Activated CD4-positive, CD25-positive, alpha-beta regulatory T cell treated with anti-CD3 and anti-CD28 coated beads, Interleukin-2, amount 50 U/mL, for 24 hours (primary cell): Measurements from ENCODE around the gene HEXIM1.

Experiments used
- ATAC-seq, 2 donors: fragments of 150-1000 bp; cut with Tn5 transposase; one replicate each; pipeline ENCODE4 v1.10.0; 2021; ENCODE audit warnings: mild to moderate bottlenecking in 1 of 2, moderate library complexity in 1 of 2

Gene HEXIM1, protein sequence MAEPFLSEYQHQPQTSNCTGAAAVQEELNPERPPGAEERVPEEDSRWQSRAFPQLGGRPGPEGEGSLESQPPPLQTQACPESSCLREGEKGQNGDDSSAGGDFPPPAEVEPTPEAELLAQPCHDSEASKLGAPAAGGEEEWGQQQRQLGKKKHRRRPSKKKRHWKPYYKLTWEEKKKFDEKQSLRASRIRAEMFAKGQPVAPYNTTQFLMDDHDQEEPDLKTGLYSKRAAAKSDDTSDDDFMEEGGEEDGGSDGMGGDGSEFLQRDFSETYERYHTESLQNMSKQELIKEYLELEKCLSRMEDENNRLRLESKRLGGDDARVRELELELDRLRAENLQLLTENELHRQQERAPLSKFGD

DNA sequence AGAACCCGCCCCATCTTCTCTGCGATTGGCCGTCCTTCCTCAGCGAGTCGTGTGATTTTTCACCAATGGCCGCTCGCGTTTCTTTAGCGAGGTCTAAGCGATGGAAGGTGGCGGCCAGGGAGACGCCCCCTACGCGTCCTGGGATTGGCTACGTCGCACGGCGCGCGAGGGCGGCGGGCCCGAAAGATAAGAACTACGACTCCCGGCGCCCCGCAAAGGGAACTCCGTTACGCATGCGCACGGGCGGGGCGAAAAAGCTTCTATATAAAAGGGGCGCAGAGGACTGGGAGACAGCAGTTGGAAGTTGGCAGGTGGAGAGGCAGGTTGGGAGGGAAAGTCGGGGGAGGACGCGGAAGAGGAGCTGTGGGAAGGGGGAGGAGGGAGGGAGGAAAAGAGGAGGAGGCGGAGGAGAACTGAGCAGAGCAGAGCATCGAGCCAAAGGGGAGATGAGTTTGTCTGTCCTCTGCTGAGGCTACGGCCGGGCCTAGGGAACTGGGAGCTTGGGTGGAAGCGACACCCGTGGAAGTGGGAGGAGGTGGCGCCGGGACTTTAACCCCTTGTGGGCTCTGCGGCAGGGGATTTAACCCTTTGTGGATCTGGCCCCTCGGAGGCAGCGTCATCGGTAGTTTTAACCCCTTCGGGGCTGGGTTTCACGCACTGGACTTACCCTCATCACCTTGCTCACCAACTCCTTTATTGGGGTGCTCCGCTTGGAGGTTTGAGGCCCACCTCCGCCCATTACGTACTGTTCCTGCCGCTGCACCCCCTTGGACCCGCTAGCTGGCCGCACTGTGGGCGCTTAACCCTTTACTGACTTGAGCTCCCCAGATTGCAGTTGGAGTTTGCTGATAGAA is at the start of gene HEXIM1:
HEXIM1 (plus strand) TSS at position 293 of the 854 bp plus-strand sequence. CDS start 716 bp downstream, outside the sequence.
- peak; percentile 82 to 84 for ATAC-seq

DNA sequence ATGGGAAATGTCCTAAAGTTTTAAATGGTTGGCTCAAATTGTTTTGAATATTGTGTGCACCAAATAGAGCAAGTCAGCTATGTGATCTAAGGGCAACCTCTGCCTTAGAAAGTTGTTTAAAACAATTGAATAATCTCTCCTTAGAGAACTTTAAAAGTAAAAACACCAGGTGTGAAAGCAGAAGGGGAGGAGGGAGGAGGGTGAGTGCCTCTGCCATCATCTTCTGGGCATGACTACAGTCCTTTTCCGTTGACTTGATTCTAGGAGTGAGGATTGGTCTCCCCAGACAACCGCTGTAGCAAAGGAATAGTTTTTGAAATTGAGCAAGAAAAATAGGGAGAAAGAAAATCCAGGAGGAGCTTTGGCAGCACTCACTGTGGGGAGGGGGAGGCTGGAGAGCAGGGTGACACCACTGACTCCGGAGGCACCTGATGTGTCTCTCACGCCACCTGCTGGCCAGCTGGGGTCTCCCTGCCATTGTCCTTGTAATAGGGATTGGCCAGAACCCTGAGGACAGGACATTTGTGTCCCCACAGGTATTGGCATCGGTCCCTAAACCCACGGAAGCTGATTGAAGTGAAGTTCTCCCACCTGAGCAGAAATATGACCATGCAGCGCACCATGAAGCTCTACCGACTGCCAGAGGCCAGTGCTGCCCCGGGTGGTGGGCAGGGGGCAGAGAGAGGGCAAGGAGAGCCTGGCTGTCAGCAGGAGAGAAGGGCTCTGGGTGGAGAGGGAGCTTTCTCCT is 49.2 kb upstream of the HEXIM1 start:
- ATAC-seq, result peak; percentile 80 to 86

DNA sequence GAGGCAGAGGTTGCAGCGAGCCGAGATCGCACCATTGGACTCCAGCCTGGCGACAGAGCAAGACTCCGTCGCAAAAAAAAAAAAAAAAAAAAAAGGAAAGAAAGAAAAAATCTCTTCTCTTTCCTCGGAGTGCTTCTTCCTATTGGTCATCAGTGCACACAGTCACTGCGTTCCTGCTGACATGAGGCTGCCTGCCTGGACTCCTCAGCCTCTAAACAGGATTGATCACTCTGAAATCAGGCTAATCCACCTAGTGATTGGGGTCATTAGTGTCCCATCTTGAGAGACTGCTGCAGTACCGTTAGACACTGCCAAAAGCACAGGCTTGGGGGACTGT is 46.8 kb upstream of the HEXIM1 start:
- ATAC-seq, result no peak

DNA sequence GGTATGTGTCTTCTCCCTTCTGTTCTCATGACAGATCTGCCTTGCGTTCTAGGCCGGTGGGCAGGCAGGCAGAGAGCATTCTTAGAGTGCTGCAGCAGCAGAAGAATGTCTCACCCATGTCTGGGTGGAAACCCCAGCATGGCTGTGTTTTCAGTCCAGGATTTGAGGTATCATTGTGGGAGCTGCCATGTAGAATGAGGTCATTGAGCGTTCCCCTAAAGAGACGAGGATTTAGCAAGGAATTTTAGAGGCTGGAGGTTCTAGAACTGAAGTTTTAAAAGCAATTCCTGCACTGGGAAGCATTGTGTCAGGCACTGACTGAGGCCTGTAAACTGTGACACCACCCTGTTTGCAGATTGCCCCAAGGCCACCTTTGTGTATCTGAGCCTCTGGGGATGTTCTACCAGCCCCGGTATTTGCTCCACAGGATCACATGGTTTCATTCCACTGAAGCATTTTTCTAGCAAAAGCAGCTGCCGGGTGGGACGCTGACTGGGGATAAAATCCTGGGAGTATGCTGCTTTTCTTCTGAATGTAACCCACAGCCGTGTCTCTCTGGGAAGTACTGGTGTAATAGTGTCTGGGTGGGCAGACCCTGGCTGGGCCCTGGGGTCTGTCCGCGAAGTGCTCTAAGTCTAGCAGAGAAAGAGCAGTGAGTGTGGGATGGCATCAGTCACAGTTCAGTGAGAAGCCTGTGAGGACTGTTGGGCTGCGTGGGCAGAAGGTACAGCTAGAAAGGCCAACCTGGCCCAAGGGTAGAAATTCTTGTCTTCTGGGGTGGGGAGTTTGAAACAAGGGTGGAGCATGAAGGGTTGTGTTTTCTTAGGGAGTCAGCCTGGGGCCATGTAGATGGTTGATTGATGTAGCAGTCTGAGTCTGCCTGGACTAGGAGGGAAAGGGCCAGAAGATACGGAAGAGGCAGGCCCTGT is 46.1 kb upstream of the HEXIM1 start:
- ATAC-seq, result no peak

DNA sequence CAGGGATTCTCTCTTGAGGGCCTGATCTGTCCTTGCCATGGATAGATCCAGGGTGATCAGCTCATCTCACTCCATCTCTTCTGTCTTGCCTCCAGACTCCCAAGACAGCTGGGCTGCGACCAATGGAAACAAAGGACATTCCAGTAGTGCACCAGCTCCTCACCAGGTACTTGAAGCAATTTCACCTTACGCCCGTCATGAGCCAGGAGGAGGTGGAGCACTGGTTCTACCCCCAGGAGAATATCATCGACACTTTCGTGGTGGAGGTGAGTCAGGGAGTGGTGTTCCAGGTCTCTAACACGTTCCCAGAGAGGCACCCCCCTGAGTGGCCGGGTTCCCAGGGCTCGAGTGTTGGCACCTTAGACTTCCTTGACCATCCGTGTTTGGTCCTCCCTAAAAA is 45.4 kb upstream of the HEXIM1 start:
- no peak for ATAC-seq

DNA sequence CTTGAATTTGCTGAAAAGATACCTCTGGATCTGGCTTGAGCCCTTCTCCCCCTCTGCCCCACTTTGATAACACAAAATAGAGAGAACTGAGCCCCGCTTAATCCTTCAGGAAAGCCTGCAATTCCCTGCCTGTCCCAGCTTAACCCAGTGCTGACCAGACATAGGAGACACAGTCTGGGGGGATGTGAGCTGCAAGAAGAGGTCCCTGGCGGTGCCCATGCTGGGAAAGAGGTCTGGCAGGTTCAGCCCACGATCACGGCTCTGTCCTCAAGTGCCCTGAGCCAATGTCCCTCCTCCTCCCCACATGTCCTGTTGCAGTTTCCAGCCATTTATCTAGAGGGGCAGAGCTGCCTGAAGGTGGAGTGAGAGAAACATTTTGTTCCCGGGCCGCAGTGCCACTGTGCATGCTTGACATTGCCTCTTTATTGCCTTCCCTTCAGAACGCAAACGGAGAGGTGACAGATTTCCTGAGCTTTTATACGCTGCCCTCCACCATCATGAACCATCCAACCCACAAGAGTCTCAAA is 44.9 kb upstream of the HEXIM1 start:
- ATAC-seq, result no peak

DNA sequence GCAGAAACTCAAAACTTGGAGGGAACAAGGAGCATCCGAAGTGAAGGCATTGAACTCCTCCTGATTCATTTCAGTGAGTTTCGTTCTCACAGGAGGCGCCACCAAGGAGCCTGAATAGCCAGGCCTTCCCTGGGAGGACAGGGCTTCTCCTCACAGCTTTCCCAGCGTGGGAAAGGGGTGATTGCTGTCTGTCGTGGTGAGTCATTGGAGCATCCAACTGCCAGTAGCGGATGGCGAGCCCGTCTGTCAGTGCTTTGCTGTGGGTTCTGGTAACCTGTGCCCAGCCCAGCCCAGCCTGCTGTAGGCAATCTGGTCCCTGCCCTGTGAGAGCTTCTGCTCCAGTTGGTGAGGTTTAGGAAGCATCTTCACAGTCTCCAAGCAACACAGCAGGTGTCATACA is 44.2 kb upstream of the HEXIM1 start:
- ATAC-seq, result no peak

DNA sequence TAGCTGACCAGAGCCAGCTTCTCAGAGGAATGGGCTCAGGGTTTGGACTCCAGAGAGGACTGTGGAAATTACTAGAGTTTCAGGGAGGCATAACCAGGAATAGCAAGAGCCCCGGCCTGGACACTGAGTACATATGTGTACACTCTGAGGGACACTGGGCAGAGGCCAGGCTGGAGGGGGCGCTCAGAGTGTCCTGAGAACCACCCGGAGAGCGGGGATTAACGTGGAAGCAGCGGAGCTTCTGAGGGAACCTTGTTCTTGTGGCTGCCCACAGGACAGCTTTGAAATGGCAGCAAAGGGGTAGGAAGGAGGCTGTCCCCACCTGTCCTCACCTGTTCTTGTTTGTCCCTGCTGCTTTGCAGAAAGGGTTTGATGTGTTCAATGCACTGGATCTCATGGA is 43.8 kb upstream of the HEXIM1 start:
- ATAC-seq, result no peak

DNA sequence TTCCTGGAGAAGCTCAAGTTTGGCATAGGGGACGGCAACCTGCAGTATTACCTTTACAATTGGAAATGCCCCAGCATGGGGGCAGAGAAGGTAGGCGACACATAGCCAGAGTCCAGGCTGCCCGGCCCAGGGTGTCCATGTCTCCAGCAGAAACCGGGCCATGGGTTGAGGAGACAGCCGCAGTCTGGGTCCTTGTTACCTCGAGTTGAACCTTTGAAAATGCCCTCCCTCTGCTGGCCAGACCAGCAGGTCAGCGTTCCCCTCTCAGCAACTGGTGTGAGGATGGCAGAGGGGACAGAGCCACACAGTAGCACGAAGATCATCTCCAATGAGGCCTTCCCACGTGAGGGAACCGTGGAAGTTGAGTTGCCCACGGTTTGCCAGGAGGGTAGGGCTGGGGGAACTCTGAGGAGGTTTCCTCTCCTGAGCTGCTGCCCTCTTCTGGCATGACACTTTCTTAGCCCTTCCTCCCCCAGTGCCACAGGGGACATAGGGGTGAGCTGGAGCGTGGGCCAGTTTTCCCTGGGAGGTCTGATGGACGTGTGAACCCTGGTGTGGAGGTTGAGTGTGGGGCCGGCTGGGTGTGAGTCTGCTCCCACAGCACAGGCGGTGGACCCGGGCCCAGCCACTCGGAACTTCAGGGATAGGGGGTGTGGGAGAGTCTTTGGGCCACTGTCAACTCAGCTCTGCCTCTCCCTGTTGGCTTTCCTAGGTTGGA is 43.2 kb upstream of the HEXIM1 start:
- no peak for ATAC-seq

DNA sequence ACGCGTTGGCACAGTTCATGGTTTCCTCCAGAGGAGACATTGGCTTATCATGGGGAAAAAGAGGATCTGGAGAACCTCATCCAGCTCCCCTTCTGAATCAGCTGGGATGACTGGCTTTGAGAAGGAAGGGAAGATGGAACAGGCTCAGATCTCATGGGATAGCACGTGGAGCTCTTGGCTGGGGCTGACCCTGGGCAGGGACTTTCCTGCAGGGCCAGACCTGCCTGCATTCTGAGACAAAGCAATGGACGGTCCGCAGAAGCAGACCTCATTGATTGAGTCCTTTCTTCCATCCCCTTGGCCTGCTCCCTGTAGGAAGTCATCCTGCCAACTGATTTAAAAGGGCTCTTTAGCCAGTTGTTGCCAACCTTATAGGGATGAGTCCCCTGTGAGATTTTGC is 42.2 kb upstream of the HEXIM1 start:
- no peak for ATAC-seq

DNA sequence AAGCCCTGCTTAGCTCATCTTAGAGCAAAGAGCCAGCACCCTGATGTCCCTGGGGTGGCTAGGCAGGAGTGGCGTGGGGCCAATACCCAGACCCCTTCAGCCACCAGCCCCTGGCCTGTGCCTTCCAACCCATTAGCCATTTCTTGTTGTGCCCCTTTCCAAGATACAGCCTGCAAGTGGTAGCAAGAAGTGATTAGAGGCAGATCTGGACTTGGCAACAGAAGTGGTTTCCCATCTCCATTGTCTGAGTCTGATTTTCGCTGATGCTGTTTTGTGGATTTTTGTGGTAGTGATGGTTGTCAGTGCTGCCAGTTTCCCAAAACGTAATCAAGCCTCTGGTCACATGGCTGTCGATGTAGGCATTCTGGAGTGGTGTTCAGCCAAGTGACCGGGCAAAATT is 41.7 kb upstream of the HEXIM1 start:
- ATAC-seq, result no peak

DNA sequence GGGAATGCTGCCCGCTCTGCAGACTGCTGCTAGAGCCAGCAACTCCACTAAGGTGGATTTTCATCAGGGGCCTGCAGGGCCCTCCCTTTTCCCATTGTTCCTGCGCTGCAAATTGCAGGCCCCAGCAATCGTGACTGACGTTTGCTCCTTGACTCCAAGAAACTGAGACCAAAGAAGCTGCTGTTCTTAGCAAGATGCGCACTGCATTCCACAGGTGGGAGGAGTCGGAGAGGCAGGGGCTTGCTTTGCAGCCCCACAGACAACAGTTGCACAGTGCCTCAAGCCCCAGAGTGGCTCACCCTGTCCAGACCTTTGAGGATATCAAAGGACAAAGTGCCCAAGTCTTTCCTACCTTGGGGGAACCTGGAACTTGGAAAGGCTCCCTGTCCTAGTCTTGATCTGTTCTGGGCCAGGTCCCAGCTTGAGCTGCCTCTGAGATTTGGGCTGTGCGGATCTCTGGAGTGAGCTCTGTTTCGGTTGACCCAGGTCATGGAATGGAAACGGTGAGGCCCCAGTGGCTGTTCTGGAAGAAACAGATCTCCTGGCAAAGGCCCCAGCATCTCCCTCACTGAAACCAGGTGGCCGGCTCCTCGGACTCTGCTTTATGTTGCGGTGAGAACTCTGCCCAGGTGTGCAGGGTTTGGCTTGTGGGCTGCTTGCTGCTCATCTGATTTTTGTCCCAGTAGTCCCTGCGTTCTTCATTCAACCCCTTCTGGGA is 40.8 kb upstream of the HEXIM1 start:
- no peak for ATAC-seq

DNA sequence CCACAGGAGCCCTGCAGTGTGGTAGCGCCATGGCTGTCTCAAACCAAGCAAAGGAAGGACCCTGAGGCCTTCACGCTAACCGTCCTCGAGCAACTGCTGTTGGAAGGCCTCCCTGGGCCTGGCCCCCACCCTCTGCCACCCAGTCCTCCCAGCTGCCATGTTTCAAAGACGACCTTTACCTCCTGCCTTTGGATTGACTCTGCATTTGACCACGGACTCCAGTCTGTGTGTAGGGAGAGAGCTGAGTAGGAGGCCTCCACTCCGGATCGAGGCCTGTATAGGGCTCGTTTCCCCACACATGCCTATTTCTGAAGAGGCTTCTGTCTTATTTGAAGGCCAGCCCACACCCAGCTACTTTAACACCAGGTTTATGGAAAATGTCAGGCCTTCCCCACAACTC is 40.2 kb upstream of the HEXIM1 start:
- ATAC-seq, result no peak

DNA sequence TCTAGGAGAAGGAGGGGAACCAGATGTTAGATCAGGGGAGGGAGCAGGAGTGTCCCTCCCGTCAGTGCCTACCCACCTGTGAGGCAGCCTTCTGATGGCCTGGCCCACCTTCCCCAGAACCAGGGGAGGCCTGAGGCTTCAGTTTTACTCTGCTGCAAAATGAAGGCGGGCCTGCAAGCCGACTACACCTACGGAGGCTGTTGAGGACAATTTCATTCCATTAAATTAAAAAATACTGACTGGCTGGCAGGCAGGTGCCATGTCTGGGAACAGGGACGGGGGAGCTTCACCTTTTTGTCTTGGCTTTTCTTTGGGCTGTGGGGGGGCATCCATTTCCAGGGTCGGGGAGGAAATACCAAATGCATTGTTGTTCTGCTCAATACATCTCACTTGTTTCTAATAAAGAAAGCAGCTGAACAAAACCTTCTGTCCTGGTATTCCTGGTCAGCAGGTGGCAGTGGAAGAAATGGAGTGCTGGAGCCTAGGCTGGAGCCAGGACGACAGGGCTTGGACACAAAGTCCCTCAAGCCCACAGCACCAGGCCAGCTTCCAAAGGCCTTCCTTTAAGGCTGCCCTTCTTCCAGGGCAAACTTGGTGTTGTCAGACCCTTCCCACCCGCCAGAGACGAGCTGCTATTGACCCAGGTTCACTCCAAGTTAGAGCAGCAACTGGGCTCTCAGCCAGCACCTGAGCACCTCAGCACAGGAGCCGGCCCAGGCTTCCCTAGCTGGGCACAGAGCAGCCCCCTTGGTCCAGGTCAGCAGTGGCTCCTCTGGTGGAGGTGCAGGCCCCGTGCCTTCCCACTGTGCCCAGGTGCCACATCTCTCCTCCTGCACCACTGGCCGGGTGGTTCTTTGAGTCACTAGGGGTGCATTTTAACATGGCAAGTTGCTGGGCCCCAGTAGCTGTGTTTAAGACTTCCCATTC is 39.4 kb upstream of the HEXIM1 start:
- ATAC-seq, result no peak

DNA sequence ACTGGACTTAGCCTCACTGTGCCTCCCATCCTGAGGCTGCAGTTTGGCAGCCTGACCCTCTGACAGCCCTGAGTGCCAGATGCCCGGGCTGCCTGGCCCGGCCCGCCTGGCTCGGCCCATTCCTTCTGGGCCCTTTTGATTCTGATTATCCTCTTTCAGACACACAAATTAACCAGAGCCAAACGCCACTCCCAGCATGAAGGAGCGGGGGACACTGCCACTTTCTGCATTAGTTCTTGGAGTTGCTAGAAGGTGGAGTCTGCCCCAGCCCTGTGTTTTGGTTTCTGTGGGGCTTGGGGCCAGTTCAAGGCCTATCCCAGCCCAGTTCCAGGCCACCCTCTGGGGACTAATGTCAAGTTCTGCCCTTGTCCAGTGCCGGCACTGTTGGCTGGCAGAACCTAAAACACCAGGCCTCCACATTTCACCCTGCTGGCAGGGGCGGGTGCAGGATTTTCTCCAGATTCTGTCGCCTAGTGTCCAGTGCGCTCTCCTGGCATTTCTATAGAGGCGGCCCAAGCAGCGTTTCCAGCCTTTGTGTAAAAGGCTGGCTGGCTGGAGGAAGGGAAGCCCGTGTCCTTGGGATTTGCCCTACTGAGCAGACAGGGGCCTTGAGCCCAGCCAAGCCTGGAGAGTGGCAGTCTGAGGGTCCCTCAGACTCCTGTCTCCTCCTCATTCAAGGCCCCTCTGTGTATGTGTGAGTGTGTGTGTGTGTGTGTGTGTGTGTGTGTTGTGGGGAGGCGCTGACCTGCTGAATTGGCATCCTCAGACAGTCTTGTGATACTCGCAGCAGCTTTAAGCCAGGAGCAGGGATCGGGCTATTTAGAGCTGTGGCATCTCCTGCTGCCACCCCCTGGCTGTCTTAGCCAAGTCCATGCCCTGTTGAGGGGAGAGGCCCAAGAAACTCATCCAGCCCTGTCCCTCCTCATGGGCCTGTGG is 37.3 kb upstream of the HEXIM1 start:
- no peak for ATAC-seq

DNA sequence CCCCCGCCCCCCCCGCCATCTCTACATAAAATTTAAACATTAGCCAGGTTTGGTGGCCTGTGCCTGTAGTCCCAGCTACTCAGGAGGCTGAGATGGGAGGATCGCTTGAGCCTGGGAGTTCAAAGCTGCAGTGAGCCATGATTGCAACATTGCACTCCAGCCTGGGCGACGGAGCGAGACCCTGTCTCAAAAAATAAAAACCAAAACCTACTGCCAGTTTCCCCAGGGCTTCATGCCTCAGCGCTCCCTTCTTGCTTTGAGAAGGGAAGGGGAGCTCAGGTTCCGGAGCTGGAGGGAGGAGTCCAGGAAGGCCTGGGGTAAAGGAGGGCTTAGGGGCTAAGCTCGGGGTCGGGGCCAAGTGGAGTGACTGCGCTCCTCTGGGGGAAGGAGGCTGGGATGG is 36.4 kb upstream of the HEXIM1 start:
- ATAC-seq, result no peak

DNA sequence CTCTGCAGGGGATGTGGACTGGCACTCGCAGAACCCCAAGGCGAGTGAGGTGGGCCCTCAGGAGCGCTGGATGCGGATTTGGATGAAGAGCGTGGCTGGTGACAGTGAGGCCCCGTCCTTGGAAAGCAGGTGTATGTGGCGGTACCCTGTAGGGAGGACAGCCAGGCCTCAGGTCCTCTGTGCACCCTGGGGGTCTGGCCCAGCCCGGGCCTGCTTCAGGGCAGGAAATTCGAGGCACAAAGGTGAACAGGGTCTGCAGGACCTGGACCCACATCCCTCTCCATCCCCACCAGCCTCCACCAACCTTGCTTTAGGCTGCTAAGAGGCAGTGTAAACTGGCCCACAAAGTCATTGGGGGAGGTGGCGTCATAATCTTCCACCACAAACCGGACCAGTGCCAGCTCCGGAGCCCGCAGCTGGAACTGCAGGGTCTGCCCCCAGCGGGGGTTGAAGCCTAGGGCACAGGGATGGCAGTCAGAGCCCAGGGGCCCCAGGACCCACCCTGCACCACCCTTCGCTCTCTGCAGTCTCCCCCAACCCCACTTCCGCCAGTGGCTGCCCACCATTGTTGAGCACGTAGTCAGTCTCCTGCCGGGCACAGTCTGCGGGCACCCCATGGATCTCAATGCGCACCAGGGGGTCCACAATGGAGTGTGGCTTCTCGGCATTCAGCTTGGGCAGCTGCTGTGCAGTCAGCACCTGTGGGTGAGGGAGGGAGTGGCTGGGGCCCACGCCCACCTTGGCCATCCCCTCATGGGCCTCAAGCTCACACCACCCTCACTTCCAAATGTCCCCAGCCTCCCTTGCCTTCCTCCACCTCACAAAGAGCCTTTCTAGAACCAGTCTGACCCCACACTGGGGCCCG is 35.5 kb upstream of the HEXIM1 start:
- ATAC-seq, result no peak

DNA sequence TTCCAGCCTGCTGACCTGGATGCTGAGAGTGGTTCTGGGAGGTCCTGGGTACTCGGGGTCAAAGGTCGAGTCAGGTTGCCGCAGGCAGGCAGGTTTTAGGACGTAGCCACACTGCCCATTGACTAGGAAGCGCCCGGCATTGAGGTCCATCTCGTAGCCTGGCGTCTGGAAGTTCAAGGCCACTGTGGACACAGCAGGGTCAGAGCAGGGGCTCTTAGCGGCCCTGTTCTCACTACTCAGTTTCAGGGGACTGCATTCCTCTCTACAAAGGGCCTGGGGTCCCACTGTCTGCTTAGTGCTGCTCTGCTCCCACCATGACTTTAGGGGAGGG is 34.9 kb upstream of the HEXIM1 start:
- ATAC-seq, result no peak
